Caco-2 (cell line): ENCODE results near the gene CENPU. TPM values are rescaled to one million over a fixed set of nuclear protein-coding genes. Genes with fewer than 3 reads are reported as not detected.

ENCODE experiments used
- BruUV-seq: library from RNA; stranded (reverse); fragments of 400-500 nt; replicated peaks from 2 replicates; lab custom pipeline; 2021; lab: Mats Ljungman, UMichigan
- CTCF ChIA-PET: fragments of 300-600 bp; sonication (Branson Sonifier 250); formaldehyde crosslinking; loops from one replicate; lab custom pipeline; 2022; ENCODE audit warnings: antibody characterized with exemption; lab: Charles Lee
- POLR2A ChIA-PET: fragments of 300-600 bp; sonication (Branson Sonifier 250); formaldehyde crosslinking; loops from one replicate; lab custom pipeline; 2022; ENCODE audit warnings: antibody characterized with exemption; lab: Charles Lee
- DNase-seq, 2 experiments: peaks; one replicate each; pipeline versions ENCODE4 v3.0.0 to v3.0.0-alpha.2; 2020 to 2022
- H3K27me3 ChIP-seq: replicated peaks from 2 replicates; pipeline ENCODE4 v1.6.0; 2011; ENCODE audit warnings: low read length; ENCODE audit not compliant: control insufficient read depth, insufficient read depth
- H3K36me3 ChIP-seq: 2 replicates; pipeline ENCODE4 v1.5.1; 2011; ENCODE audit warnings: low read length; ENCODE audit not compliant: control insufficient read depth, insufficient read depth
- H3K4me1 ChIP-seq: fragments of 250-450 bp; sonication (Bioruptor Pico); 2 replicates; pipeline ENCODE4 v1.5.1; 2020; ENCODE audit warnings: mild to moderate bottlenecking
- H3K4me3 ChIP-seq: 2 replicates; pipeline ENCODE4 v1.5.1; 2011; ENCODE audit warnings: low read depth, mild to moderate bottlenecking, control low read depth, low read length
- H3K9me3 ChIP-seq: fragments of 250-450 bp; sonication (Bioruptor Pico); 2 replicates; pipeline ENCODE4 v1.5.1; 2020; ENCODE audit warnings: mild to moderate bottlenecking, moderate library complexity
- H3K27ac Mint-ChIP-seq: one replicate; pipeline ENCODE4 v1.8.0; 2022; ENCODE audit warnings: mixed read lengths; ENCODE audit not compliant: unreplicated experiment
- H3K27me3 Mint-ChIP-seq: one replicate; pipeline ENCODE4 v1.8.0; 2022; ENCODE audit warnings: mixed read lengths; ENCODE audit not compliant: insufficient read depth, unreplicated experiment
- H3K36me3 Mint-ChIP-seq: one replicate; pipeline ENCODE4 v1.8.0; 2022; ENCODE audit warnings: mild to moderate bottlenecking, mixed read lengths; ENCODE audit not compliant: insufficient read depth, unreplicated experiment
- H3K4me1 Mint-ChIP-seq: one replicate; pipeline ENCODE4 v1.8.0; 2022; ENCODE audit warnings: low read depth, mixed read lengths; ENCODE audit not compliant: unreplicated experiment
- H3K4me3 Mint-ChIP-seq: one replicate; pipeline ENCODE4 v1.8.0; 2022; ENCODE audit warnings: mild to moderate bottlenecking, moderate library complexity, mixed read lengths; ENCODE audit not compliant: unreplicated experiment
- H3K9me3 Mint-ChIP-seq: one replicate; pipeline ENCODE4 v1.8.0; 2022; ENCODE audit warnings: mixed read lengths; ENCODE audit not compliant: unreplicated experiment
- intact Hi-C: fragments of 100-400 bp; cut with micrococcal nuclease; formaldehyde crosslinking; loops from one replicate; pipeline ENCODE4 v1.10.0; 2022; ENCODE audit not compliant: unreplicated experiment
- total RNA-seq: library from RNA; stranded (reverse); gene quantifications from 2 replicates; pipeline ENCODE4 v1.2.3, GENCODE V29; 2022
- TF ChIP-seq, protein P1 (sequence below), 2 experiments: fragments of 200-600 bp in 1 of 2; IDR thresholded peaks; 1 replicate in 1 of 2; 2 replicates in 1 of 2; pipeline versions ENCODE4 v1.5.1 to v1.8.0; 2011 to 2022; ENCODE audit warnings: antibody characterized with exemption in 1 of 2, control low read depth in 1 of 2, inconsistent platforms in 1 of 2, low read depth in 1 of 2, low read length in 1 of 2, mild to moderate bottlenecking in 1 of 2, moderate library complexity in 1 of 2; ENCODE audit not compliant: insufficient read depth in 1 of 2, severe bottlenecking in 1 of 2, unreplicated experiment in 1 of 2

CENPU gene
- total RNA-seq, 1 experiment from 2014 or later: 52.0 TPM

DNA sequence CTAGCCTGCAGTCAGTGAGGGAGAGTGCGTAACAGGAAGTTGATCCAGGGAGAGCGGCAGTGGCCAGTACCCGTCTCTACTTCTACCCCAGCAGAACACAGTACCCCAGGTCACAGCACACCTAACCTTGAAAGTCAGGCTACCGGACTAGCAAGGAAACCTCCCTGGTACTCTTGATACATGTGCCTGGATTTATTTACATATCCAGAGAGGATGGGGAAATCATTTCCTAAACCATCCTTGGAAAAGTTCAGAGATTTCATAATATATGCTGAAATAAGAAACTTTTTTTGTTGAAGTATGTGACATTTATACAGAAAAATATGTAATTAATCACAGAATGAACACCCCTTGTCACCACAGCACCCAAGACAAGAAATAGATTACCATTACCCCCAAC is 59.9 kb downstream of the CENPU start:
- no TSS peak for BruUV-seq
- H3K4me1 Mint-ChIP-seq: no peaks in the 10 kb centered on the region
- TF ChIP-seq, protein P1, sequence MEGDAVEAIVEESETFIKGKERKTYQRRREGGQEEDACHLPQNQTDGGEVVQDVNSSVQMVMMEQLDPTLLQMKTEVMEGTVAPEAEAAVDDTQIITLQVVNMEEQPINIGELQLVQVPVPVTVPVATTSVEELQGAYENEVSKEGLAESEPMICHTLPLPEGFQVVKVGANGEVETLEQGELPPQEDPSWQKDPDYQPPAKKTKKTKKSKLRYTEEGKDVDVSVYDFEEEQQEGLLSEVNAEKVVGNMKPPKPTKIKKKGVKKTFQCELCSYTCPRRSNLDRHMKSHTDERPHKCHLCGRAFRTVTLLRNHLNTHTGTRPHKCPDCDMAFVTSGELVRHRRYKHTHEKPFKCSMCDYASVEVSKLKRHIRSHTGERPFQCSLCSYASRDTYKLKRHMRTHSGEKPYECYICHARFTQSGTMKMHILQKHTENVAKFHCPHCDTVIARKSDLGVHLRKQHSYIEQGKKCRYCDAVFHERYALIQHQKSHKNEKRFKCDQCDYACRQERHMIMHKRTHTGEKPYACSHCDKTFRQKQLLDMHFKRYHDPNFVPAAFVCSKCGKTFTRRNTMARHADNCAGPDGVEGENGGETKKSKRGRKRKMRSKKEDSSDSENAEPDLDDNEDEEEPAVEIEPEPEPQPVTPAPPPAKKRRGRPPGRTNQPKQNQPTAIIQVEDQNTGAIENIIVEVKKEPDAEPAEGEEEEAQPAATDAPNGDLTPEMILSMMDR (IDR thresholded peaks at IDR 0.05; ENCODE audit: insufficient read depth in 1 of 2, low read depth in 1 of 2, low read length in 1 of 2, severe bottlenecking in 1 of 2, unreplicated experiment in 1 of 2): no peak
- H3K27me3 Mint-ChIP-seq: no peaks in the 10 kb centered on the region
- no peak overlapping the region for H3K27ac Mint-ChIP-seq
- H3K9me3 Mint-ChIP-seq: no peaks in the 10 kb centered on the region
- H3K4me3 Mint-ChIP-seq: no peak overlapping the region
- Histone ChIP-seq H3K27me3 (no peaks in the 10 kb centered on the region), H3K4me3 (no peak overlapping the region), H3K4me1 (no peaks in the 10 kb centered on the region), H3K36me3 (no peaks in the 10 kb centered on the region), H3K9me3 (no peaks in the 10 kb centered on the region)
- ChIA-PET POLR2A (no interaction called here), CTCF (no interaction called here)
- no peaks in the 10 kb centered on the region for H3K36me3 Mint-ChIP-seq
- intact Hi-C loops: no loop called here
- no peak for DNase-seq

DNA sequence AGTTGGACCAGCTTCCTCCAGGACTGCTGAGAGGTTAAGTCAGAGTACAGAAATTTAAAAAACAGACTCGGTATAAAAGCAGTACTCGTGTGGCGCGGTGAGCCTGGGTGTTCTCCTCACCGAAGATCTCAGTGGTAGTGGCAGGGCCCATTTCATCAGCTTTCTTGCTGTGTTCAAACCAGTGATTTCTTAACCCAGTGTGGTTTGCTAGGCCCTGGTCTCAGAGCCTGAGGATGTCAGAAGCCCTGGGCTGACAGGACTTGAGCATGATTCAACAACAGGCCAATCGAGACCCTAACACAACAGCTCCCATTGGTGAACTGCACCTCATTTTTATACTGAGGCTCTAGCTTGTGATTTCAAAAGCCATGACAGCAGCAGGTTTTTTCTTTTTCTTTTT is 61.2 kb downstream of the CENPU start:
- Mint-ChIP-seq H3K27me3 (no peaks in the 10 kb centered on the region), H3K27ac (no peak overlapping the region), H3K4me1 (no peaks in the 10 kb centered on the region), H3K4me3 (no peak overlapping the region), H3K36me3 (peaks cover 6% of the 10 kb centered on the region), H3K9me3 (no peaks in the 10 kb centered on the region)
- BruUV-seq: no TSS peak
- TF ChIP-seq, protein P1 (IDR thresholded peaks at IDR 0.05; ENCODE audit: insufficient read depth in 1 of 2, low read depth in 1 of 2, low read length in 1 of 2, severe bottlenecking in 1 of 2, unreplicated experiment in 1 of 2): no peak
- Histone ChIP-seq H3K4me1 (no peaks in the 10 kb centered on the region), H3K4me3 (no peak overlapping the region), H3K9me3 (no peaks in the 10 kb centered on the region), H3K36me3 (no peaks in the 10 kb centered on the region), H3K27me3 (no peaks in the 10 kb centered on the region)
- intact Hi-C loops: no loop called here
- CTCF ChIA-PET: no interaction called here
- no peak for DNase-seq
- POLR2A ChIA-PET: no interaction called here

- CTCF ChIA-PET: no interaction called here
- Mint-ChIP-seq H3K27me3 (no peaks in the 10 kb centered on the region), H3K27ac (no peak overlapping the region), H3K9me3 (no peaks in the 10 kb centered on the region), H3K4me3 (no peak overlapping the region), H3K4me1 (no peaks in the 10 kb centered on the region), H3K36me3 (peaks cover 6% of the 10 kb centered on the region)
- intact Hi-C loops: no loop called here
- no peaks in the 10 kb centered on the region for H3K9me3 ChIP-seq
- no peaks in the 10 kb centered on the region for H3K36me3 ChIP-seq
- POLR2A ChIA-PET: no interaction called here
- TF ChIP-seq, protein P1 (IDR thresholded peaks at IDR 0.05; ENCODE audit: insufficient read depth in 1 of 2, low read depth in 1 of 2, low read length in 1 of 2, severe bottlenecking in 1 of 2, unreplicated experiment in 1 of 2): no peak
- DNase-seq: no peak
- H3K4me3 ChIP-seq: no peak overlapping the region
- BruUV-seq: no TSS peak
- no peaks in the 10 kb centered on the region for H3K27me3 ChIP-seq
- no peaks in the 10 kb centered on the region for H3K4me1 ChIP-seq
These were observed 62.8 kb downstream of the CENPU start for GRCh38 chr4:184671101-184671500.
